Activated gamma-delta T cell (primary cell): ENCODE results near the gene KLHL25.

Source experiments
- DNase-seq: peaks from one replicate; lab custom pipeline; 2025; lab: John Stamatoyannopoulos, UW

KLHL25 gene

DNA sequence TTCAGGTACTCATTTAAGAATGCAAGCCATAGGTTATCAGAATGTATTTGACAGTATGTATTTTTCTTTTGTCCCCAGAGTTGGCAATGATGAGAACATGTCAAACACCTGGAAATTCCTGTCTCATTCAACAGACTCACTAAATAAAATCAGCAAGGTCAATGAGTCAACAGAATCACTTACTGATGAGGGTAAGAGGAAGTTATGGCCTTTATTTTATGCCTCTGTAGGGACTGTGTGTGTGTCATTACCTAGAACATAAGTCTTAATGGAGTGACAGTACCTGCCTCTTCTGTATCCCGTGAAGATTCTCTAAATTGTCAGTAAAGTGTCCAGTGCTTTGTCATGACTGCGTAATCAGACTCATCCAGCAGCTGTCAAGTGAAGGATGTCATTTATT is 77.5 kb downstream of the KLHL25 start:
- DNase-seq = no peak

DNA sequence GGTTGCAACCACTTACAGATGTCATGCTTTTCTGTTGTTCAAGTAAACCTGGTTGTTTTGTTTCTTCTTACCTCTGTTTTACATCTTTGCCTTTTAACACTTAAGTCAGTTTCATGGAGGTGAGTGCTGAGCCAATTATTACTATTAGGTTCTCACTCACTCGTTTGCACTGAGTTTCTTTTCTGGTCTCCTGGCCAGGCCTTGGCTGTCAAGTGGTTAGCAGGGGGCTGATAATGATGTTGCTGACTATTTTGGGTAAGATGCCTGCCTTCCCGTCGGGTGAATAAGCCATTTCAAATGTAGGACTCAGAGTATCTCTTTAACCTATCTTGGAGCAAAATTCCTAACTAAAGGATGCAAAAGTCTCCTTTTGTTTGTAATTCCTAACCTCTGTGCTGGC is 78.5 kb downstream of the KLHL25 start:
- no peak for DNase-seq

DNA sequence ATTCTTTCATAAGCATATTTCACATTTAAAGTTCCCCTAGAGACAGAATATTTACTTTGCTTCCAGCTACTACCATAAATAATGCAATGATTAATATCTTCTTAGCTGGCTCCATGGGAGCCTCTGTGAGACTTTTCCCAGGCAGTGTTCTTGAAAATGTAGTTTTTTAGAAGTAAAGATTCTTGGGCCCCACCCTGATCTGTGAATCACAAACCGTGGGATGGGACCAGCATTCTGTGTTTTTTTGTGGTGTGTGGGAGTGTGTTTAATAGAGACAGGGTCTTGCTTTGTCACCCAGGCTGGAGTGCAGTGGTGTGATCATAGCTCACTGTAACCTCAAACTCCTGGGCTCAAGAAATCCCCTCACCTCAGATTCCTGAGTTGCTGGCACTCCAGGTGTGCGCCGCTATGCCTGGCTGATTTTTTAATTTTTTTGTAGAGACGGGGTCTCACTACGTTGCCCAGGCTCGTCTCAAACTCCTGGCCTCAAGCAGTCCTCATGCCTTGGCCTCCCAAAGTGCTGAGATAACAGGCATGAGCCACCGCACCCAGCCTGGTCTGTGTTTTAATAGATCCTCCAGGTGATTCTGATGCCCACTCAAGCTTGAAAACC is 83.0 kb downstream of the KLHL25 start:
- DNase-seq = no peak

DNA sequence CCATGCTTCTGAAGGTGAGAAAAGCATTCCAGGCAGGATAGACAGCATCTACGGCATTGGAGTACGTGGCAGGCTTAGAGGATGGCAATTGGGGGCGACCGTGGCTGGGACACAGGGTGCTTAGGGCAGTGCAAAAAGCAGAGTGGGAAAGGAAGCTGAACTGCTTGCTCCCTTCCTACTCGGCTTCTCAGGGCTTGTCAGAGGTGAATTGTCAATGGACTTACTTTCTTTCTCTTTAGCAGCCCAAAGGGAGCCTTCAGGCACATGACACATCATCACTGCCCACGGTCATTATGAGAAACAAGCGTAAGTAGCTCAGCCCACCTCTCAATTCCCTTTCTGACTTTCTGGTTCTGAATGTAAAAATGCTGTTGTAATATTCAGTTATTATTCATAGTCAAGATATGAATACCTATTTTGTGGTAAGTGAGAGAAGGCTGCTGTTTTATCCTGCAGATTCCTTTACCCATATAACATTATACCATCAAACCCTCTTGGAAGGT is 84.3 kb downstream of the KLHL25 start:
- no peak for DNase-seq
